ENCODE results near the gene CRTC3.
"Not testable (repeated sequence)": the region's sequence is repeated elsewhere in the genome, so short reads cannot be mapped to it uniquely, and the experiment has no call there.

CRTC3 gene

DNA sequence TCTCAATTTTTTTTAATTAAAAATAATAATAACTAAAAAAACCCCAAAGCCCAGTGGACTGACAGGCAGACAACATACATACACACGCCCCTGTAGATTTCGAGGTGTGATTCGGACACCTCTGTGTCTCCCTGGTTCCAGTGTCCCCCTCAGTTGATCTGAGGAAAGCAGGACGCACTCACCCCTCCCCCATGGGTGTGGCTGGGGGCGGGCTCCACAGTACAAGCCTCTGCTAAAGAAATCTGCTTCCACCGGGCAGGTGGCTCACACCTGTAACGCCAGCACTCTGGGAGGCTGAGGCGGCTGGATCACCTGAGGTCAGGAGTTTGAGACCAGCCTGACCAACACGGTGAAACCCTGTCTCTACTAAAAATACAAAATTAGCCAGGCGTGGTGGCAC, 153.6 kb downstream of the CRTC3 start:
- DNase-seq, result no peak

GRCh38 chr15:90683876-90684275, 154.2 kb downstream of the CRTC3 start:
- DNase-seq, result no peak

- no peak for DNase-seq
Measured at GRCh38 chr15:90684281-90684680, 154.6 kb downstream of the CRTC3 start.

DNA sequence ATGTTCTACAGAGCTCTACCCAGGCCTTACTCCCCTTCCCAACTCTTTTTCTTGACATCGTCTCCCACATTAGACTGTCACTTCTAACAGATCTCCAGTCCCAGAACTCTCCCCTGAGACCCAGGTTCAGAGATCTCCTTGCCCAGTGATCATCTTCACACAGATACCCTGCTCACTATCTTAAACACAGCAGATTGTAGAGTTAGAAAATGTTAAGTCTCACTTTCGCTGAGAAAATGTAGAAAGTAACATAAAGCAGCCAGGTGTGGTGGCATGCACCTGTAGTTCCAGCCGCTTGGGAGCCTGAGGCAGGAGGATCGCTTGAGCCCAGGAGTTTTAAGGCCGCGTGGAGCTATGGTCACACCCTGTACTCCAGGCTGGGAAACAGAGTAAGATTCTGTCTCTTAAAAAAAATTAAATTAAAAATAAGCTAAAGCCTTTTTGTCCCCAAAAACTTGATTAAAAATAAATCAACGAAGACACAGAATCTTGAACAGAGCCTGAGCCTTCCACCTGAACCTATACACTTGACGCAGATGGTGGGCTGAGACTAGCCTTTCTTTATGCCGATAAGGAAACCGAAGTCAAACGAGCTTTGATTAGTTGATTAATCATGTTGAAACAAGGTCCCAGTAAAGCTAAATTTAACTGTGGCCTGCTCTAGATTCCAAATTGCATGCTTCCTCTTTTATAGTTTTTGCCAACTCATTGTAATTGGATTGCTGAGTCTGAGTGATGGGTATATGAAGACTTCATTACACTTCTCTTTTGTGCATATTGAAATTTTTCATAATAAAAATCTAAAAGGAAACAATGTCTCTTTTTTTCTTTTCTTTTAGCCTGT, 156.1 kb downstream of the CRTC3 start:
- DNase-seq, result no peak

DNA sequence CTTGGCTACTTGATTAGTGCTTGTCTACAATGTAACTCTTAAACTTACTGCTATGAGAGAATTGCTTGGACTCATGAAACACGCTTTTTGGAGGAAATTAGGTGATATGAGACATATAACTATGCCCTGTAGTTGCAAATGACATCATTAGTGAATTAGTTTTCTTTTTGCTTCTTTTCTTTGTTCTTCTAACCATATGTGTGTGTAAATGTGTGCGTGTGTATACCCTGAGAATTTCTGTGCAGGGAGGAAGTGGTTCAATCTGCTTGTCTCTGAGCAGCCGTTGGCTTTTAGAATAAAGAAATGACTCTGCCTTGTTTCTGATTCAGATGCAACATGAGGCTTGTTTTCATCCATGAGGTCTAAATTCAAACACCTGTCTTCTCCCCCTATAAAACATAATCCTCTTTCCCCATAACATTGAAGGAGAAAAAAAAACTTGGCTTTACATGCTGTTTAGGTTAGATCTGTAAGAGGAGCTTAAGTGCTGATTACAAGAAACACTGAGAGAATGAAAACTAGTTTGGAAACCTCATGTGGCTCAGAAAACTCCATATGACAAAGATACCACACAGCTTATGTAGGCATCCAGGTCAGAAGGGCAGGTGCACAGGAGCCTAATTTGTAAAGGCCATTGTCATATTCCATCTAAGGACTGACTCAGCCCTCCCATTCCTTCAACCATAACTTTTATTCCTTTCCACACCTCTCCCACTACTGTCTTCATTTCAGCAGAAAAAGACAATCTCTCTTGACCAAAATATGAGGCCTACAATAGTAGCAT, 156.9 kb downstream of the CRTC3 start:
- no peak for DNase-seq

DNA sequence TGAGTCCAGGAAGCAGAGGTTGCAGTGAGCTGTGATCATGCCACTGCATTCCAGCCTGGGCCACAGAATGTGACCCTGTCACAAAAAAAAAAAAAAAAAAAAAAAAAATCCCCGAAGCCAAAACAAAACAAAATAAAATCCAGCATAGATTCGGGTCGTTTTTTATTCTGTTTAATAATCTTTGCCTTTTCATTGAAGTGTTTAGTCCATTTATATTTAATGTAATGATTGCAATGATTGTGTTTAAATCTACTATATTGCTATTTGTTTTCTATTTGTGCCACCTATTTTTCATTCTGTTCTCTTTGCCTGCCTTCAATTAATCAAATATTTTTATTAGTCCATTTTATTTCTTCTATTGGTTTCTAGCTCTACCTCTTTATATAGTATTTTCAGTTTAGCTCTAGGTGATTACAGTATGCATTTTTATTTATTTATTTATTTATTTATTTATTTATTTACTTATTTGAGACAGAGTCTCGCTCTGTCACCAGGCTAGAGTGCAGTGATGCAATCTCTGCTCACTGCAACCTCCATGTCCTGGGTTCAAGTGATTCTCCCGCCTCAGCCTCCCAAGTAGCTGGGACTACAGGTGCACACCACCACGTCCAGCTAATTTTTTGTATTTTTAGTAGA, 159.7 kb downstream of the CRTC3 start:
- not testable (repeated sequence) for DNase-seq

DNA sequence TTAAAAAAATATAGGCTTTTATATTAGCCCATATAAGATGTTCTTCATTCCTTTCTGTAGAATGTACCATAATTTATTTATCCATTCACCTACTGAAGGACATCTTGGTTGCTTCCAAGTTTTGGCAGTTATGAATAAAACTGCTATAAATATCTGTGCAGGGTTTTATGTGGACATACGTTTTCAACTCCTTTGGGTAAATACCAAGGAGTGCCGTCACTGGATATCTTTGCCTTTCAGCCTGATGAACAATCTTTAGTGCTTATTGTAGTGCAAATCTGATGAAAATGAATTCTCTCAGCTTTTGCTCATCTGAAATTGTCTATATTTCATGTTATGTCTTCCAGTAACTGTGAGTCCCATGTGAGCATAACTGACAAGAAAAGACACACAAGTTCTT, 160.9 kb downstream of the CRTC3 start:
- DNase-seq, result no peak

DNA sequence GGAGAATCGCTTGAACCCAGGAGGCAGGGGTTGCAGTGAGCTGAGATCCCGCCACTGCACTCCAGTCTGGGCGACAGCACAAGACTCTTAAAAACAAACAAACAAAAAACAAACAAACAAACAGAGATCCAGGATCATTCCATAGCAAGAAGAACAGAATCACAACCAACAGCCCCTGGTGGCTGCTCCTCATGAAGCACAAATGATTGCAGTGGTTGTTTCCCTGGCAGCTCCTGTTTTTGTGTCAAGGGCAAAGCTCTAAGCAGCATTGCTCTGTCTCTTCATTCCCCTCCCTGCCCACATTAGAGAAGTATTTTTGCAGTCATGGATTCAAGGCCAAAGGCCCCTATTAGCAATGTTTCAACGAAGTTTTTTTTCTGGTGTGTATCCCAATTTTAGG, 161.6 kb downstream of the CRTC3 start:
- no peak for DNase-seq

DNA sequence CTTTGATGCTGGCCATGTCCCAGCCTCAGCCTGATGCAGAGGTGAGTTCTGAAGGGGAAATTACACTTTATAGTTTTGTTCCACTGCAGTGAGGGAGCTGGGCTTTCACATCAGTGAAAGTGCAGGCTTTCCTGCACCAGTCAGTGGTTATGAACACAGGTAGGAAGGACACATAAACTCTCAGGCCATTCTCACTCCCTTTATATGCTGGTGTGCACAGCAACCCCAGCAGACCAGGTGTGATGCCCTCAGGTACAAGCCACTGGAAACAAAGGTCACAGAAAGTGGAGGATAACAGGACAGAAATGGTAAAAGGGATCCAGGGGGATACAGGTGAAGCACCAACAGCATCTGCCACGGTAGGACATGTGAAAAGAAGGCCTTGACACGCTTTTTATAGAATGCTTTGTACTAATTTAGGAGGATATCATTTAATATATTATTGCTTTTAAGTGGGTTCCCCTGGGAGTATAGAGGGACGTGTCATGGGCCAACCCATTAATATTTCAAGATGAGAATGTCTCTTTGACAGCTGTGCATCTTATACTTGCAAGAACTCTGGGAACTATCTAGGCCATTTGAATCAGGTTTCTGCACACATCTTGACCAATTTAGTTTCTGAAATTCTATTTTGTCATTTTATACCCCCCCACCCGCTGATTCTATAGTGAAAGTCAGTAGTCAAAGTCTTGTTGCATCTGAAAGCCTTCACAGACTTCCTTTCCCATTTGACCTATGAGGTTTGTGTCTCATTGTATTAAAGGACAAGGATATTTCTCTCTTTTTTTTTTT, 162.5 kb downstream of the CRTC3 start:
- DNase-seq, result no peak

Data from activated CD4-positive, alpha-beta T cell treated with anti-CD3 and anti-CD28 coated beads for 1 hour (primary cell).